Epidermal melanocyte (primary cell): ENCODE measurements around the gene HSPG2.
"Not testable (repeated sequence)": the region's sequence is repeated elsewhere in the genome, so short reads cannot be mapped to it uniquely, and the experiment has no call there.

Experiments
- DNase-seq: peaks from one replicate; pipeline ENCODE4 v3.0.0; 2011; ENCODE audit warnings: low spot score; ENCODE audit not compliant: insufficient read length

The HSPG2 gene

DNA sequence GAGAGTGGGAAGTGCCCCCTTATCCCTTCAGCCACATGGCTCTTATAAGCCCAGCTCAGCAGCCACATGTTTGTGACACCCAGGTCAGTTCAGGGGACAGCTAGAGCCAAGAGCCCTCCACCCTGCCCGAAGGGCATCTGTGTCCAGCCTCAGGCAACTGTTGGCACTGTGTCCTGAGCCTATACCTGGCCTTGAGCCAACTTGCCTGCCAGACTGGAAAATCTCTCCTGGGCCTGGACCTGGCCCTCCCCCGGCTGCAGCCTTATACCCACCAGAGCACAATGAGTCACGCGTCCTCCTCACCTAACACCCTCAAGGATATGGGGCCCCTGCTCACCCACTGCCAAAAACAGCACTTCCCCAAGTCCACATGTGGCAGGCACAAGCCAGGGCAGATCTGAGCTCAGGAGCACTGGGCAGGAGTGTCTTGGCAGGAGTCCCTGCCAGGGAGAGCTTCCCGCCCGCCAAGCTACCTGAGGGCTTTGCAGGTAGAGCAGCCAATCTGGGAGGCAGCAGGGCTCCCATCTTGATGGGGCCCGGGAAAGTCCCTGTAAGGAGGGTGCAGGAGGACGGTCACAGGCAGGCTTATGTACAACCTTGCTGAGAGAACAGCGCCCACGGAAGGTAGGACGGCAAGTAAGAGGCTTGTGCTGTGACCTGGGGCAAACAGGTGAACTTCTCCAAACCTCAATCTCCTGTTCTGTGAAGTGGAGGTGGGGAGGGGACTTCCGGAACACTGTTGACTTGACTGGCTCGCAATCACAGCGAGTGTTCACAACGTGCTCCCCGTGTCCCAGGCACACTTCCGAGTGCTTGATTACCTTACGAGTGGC lies 19.8 kb upstream of the HSPG2 start:
- no peak for DNase-seq

- DNase-seq, result no peak
Observed at GRCh38 chr1:21955501-21956281, 18.6 kb upstream of the HSPG2 start.

GRCh38 chr1:21955058-21955457 lies 17.9 kb upstream of the HSPG2 start:
- no peak for DNase-seq

DNA sequence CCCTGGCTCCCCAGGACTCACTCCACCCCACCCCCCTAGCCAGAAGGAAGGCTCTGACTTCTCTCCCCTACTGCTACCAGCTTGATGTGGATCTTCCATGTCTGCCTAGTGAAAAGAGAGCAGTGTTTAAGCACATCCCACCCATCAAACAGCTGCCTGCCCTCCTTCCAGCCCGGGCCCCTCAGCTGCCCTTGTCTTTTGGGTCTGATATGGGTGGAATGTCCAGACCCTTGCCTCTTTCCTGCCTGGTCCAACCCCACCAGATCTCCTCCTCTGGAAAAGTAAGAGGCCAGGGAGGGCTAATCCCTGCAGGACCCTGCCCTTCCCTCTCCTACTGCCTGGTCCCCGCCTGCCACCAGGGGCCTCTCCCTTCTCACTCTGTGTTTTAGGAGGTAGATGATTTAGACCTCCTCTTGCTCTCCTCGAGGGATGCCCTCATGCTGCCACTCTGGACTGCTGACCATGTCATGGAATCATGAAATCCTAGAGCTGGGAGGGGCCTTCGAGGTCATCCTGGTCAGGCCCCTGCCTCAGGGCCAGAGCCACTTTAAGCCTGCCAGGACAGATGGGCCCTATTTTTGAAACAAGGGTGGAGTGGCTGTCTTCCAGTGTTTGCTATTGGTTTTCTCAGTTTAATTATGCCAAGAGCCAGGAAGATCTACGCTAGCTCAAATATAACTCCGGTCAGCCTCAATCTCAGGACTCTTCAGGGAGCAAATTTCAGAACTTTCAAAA lies 15.8 kb upstream of the HSPG2 start:
- DNase-seq, result no peak

DNA sequence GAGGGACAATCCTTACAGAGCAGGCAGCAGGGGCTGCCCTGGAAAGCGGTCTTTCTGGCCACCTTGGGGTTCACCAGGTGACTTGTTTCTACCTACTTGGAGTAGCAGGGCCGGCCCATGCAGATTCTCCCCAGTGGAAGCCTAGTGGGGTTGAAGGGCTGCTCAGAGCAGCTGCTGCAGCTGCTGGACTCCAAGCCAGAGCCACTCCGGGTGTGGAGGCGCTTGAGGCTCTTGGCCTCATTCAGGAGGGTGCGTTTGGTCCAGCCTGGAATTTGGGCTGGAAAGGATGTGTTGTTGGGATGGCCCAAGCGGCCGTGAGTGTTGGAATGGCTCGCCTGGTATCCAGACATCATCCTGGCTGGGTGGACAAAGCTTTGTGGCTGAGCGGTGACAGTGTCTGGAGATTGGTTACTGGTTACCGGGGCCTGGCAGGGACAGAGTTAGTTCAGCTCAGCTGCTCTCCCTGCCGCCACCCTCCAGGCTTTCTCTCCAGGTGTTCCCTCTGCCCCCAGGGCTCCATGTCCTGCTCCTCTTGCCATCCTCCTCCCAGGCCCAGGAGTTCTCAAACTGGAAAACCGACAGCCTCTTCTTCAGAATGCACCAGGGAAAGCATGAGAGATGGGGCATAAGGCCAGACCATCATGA lies 14.2 kb upstream of the HSPG2 start:
- DNase-seq, result no peak

DNA sequence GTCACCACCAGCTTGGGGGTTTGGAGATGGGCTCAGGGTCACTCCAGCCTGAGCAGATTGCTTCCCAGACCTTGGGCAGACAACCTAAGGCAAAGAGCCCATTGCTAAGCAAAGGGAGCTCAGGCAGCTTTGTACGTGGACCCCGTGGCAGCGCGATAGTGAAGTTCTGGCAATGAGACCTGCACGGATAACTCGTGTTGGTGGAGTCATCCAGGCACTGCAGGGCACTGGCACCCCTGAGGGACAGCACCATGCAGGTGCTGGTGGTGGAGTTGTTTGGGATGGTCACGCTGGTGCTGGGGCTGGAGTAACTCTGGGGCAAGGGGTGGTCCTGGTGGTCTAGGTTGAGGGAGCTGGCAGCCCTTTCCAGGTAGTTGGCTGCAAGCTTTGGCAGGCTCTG lies 13.6 kb upstream of the HSPG2 start:
- DNase-seq, result no peak

DNA sequence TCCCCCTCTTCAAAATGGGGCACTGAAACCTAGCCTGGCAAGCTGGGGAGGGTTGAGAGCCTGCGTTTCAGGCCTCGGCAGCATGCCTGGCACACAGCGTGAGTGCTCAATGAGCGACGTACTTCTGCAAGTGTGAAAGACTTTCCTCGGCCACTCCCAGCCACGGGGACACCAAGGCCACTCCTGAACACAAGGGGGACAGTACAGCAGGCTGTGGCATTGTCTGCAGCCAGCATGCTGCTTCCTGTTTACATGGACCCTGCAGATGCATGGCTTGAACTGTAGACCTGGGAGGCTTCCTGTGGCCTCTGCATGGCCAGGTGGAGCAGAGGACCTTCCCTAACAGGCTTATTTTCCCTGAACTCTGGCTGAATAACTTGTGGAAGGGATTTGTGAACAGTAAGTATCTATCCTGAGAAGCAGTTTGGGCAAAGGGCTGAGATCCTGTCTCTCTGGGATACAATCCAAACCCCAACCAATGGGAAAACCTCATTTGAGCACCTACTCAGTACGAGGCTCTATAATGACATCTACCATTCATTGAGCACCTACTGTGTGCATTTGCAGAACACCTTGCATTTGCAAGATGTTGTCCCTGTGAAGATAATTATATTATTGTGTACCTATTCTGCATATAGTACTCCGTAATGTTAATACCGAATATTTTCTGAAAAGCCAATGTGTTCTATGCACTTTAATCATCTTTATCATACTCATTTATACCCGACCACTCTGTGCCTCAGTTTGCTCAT lies 9.9 kb upstream of the HSPG2 start:
- no peak for DNase-seq

DNA sequence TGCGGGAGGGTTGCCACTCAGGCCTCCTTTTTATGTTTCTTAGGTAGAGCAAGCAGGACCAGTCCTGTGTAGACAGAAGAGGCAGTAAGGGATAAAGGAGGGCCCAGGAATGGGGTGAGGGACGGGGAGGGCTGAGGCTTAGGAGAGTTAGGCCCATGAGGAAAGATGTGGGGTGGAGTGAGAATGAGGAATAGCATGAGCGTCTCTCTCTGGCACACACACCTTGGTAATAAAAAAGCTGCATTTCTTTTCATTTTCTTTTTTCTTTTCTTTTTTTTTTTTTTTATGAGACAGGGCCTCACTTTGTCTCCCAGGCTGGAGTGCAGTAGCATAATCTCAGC lies 7.6 kb upstream of the HSPG2 start:
- DNase-seq, result no peak

DNA sequence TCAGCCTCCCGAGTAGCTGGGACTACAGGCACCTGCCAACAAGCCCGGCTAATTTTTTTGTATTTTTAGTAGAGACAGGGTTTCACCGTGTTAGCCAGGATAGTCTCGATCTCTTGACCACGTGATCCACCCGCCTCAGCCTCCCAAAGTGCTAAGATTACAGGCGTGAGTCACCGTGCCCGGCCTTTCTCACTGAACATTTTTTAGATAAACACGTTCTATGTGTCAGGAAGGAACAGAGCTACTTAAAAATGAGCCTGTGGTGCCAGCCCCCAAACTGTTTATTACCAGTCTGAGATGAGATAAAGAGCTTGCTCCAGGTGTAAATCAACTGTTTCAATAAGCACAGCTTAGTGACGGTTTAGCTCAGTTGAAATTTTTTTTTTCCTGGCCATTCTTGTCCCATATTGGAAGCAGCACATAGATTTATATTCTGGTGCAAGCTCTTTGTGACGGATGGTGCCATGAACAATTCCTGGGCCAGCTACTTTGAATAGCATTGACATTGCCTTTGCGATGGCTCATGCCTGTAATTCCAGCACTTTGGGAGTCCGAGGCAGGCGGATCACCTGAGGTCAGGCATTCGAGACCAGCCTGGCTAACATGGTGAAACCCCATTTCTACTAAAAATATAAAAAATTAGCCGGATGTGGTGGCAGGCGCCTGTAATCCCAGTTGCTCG lies 6.0 kb upstream of the HSPG2 start:
- DNase-seq, result not testable (repeated sequence)

DNA sequence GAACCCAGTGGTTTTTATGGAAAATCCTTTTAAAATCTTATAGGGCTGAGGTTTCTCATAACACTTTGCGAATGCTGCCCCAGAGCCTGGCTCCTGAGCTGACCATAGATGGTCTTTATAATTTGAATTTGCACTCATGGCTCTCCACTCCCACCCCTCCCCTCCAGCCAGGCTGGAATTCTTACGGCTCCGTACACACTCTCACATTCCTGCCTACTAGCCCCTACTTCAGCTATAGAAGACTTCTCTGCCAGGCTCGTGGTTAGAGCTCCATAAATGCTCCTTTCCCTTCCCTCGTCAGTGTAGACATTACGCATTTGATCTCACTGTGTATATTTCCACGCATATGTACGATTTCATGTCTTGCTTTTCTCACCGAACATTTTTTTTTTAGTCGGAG lies 5.4 kb upstream of the HSPG2 start:
- DNase-seq, result no peak

DNA sequence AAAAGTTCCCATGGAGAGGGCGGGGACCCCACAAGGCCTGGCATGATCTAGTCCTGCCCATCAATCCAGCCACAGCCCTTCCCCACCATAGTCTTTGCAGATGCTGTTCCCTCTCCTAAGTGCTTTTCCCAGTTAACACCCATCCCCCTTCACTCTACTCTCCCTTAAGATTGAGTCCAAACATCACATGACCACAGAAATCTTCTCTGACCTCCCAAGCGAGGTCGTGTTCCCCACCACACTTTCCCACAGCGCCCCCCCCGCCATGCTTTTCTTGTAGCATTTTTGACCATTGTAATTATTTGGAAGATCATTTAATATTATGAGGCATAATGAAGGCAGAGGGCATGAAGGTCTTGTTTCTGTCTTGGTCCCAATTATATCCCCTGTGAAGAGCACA lies 4.3 kb upstream of the HSPG2 start:
- no peak for DNase-seq

DNA sequence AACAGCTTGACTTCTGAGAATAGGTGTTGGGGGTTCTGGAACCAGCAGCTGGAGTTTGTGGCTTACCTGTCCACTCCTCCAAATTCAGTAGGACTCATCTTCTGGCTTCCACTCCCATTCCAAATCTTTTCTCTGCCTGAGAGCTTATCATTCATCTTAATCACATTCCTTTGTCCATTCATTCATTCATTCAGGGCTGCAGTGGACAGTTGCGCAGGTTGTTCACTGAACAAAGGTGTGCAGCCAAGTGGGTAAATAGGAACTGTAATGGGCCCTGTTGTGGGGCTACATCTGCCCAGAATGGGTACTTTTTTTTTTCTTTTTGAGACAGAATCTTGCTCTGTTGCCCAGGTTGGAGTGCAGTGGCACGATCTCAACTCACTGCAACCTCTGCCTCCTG lies 3.4 kb upstream of the HSPG2 start:
- DNase-seq, result no peak

GRCh38 chr1:21939650-21940374 lies 2.7 kb upstream of the HSPG2 start:
- DNase-seq, result peak; percentile 89

DNA sequence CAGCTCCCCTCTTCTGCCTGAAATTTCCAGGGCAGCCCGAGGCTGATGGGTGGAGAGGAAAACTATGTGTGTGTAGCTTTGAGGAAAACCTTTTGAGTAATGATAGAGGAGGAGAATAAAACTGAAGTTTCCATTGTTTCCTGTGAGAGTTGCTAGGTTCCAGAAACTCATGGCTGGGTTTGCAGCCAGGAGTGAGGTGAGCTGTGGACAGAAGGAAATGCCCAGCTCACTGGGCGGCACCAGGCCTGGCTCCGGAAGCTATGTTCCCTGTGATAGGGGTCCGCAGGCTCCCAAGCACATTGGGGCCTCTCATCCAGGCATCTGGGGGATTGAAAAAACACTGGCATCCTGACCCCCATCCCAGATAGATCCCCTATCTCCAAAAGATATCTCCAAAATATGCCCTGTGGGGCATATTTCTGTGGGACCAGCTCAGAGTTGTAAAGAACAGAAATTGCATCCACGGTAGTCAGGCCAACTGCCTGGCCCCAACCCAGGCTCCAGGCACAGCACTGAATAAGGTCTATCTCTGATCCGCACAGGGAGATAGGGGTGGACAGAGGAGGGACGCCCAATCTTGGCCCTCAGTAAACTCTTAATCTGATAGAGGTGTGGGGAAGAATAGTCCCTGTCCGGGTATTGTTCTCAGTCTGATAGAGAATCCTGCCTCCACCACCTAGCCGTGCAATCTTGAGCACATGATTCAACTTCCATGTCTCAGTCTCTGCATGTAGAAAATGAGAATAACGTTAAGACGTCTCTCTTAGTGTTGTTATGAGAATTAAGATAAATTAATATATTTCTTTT lies 1.8 kb upstream of the HSPG2 start:
- DNase-seq, result no peak

DNA sequence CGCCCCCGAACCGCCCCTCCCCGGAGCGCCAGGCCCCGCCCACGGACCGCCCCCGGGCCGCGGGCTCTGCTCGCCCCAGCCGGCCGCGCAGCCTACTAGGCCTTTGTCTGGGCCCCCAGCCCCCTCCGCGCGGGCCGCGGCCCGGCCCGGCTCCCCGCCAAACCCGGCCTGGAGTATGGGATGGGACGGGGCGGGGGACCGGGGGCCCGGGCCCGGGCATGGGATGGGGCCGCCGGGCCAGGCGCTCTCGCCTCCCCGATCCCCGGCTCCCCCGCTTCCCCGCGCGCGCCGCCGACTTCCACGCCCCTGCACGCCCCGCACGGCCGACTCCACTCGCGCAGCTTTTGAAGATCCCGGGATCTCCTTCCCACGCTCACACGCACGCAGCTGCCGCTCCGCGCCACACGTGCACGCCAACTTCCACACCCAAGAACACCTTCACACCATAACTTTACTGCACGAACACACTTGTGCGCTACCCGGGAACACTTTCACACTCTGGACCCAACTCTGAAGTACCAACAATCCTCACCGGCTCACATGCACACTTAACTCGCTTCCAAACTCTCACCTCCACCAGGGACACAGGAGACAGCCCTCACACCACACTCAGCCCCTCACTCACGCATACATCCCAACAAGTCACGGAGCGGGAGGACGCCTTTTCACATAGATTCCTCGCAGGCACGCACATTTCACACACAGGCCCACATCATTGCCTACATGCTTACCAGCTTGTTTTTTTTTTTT lies 437 bp upstream of the HSPG2 start:
- peak; percentile 42 for DNase-seq

DNA sequence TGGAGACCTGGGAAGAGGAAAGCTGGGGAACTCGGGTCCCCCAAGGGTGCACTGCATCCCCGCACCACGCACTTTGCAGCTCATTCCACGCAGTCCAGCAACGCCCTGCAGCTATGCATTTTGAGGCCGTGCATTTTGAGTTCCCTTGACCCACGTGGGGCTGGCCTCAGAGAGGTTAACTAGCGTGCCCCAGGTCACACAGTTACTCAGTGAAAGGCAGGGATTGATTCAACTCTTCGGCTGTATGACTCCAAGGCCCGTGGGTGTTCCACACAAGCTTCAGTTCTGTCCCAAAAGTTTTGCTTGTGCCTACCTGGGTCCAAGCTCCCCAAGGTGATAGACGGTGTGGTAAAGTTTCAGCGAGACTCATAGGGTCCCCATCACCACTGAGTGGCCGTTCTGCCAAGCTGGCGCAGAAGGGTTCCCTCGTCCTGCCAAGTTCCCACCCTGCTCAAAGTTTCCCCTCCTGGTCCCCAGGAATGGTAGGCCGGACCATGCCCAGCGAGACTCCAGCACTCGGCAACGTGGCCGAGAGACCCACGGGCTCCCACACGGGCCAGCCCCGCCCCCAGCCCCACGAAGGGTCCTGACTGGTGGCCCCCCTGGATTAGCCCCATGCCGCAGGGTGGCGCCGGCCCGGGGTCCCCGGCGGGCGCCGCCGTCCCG lies 611 bp downstream of the HSPG2 start:
- no peak for DNase-seq

DNA sequence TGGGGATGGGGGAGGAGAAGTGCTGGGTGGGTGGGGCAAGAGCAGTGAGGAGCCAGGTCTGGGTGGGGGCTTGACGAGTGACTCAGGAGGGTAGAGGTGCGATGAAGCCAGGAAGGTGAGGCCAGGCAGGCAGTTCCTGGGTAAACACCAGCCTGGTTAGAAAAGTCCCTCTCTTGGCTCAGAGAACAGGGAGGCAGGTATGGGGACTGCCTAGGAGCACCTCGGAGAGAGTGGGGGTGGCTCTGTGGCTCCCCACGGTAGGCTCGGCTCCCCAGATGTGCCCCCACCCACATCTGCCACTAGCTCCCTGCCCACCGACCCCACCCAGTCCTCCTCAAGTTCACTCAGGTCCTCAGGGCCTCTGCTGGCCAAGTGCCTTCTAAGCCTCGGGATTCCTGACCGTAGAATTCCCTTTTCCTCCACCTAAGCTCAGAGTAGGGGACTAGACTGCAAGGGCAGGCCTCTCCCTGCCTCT lies 1.2 kb downstream of the HSPG2 start:
- DNase-seq, result no peak

- no peak for DNase-seq
Observed at GRCh38 chr1:21935393-21935804, 1.7 kb downstream of the HSPG2 start.
